Right ventricle myocardium inferior (tissue), 1 donor: ENCODE measurements around the gene FER. TPM values are rescaled to one million over a fixed set of nuclear protein-coding genes. Genes with fewer than 3 reads are reported as not detected.
"Not testable (repeated sequence)": the region's sequence is repeated elsewhere in the genome, so short reads cannot be mapped to it uniquely, and the experiment has no call there.

Source experiments
- ATAC-seq: fragments of 200-7000 bp; cut with Tn5 transposase; one replicate; pipeline ENCODE4 v1.9.1; 2020; ENCODE audit warnings: mild to moderate bottlenecking, moderate library complexity
- DNase-seq: peaks from one replicate; pipeline ENCODE4 v3.0.0; 2021; ENCODE audit errors: missing footprints
- intact Hi-C: fragments of 100-400 bp; cut with DNase I; formaldehyde crosslinking; loops from one replicate; pipeline ENCODE4 v1.11.0; 2022
- total RNA-seq: library from RNA; stranded (reverse); fragmentation: NEBNext Ultra II Directional; extraction: Animal tissue kit (Norgen Biotek cat#: 25700); gene quantifications from one replicate; pipeline ENCODE4 v1.2.1, GENCODE V29; 2021
- donor health status: DM: no; HTN: yes; CAD: no; lungs with severe emphysema.

FER gene
- total RNA-seq, 1 donor from 2014 or later: 11.8 TPM

GRCh38 chr5:108739906-108740305 lies 7.8 kb upstream of the FER start:
- ATAC-seq (no peak), DNase-seq (no peak)
- intact Hi-C loops: no loop called here

GRCh38 chr5:108743319-108743718 lies 4.4 kb upstream of the FER start:
- DNase-seq: no peak
- ATAC-seq: no peak
- intact Hi-C loops: no loop called here

DNA sequence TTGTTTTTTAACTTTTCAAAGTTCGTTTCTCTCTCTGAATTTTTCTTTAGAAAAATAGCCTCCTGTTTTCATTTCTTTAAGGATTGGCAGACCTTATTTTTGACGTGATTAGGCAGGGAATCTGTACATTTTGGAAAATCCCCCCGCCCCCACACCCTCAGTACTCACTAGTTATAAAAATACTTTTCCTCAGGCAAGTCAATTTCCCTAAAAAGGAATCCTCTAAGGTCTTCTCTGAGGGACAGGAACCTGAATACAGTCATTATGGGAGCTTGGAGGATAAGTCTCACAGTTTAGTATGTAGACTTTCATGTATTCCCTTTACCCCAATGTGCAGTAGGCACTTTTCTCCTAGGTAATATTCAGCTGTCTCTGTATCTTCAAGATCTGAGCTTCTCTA lies 3.9 kb upstream of the FER start:
- DNase-seq (no peak), ATAC-seq (no peak)
- intact Hi-C loops: no loop called here

- DNase-seq: no peak
- intact Hi-C loops: loop anchor here (5.0 kb wide), 1 partner anchor 40 kb away; no protein-coding TSS in a partner anchor
- no peak for ATAC-seq
These were observed 455 bp upstream of the FER start for GRCh38 chr5:108747111-108747773.

GRCh38 chr5:108748401-108749127 lies 867 bp downstream of the FER start:
- DNase-seq (peak; percentile 99), ATAC-seq (peak; percentile 99)
- intact Hi-C loops: loop anchor here (1.0 to 5.0 kb wide), 3 partner anchors 20 to 662 kb away; no protein-coding TSS in a partner anchor

- DNase-seq (no peak), ATAC-seq (peak; percentile 50)
- intact Hi-C loops: loop anchor here (5.0 kb wide), 1 partner anchor 38 kb away; no protein-coding TSS in a partner anchor
These were observed 1.6 kb downstream of the FER start for GRCh38 chr5:108749128-108749861.

- DNase-seq (no peak), ATAC-seq (no peak)
- intact Hi-C loops: no loop called here
These were observed 5.6 kb downstream of the FER start for GRCh38 chr5:108753331-108753730.

DNA sequence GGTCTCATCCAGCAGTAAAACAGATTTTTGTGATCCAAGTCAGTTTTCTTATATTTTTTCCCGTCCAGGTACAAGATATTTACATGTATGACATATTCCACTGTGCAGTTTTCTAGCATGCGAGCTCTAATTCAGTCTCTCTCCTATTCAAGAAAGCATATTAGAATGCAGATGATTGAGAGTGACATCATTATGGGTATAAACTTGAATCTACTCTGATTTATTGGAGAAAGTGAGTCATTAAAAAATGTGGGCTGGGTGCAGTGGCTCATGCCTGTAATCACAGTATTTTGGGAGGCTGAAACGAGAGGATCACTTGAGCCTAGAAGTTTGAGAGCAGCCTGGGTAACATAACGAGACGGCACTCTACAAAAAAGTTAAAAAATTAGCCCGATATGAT lies 6.2 kb downstream of the FER start:
- DNase-seq: no peak
- intact Hi-C loops: no loop called here
- no peak for ATAC-seq

GRCh38 chr5:108760512-108760911 lies 12.8 kb downstream of the FER start:
- no peak for DNase-seq
- intact Hi-C loops: no loop called here
- no peak for ATAC-seq

- no peak for DNase-seq
- intact Hi-C loops: no loop called here
- no peak for ATAC-seq
These were observed 15.0 kb downstream of the FER start for GRCh38 chr5:108762660-108763059.

DNA sequence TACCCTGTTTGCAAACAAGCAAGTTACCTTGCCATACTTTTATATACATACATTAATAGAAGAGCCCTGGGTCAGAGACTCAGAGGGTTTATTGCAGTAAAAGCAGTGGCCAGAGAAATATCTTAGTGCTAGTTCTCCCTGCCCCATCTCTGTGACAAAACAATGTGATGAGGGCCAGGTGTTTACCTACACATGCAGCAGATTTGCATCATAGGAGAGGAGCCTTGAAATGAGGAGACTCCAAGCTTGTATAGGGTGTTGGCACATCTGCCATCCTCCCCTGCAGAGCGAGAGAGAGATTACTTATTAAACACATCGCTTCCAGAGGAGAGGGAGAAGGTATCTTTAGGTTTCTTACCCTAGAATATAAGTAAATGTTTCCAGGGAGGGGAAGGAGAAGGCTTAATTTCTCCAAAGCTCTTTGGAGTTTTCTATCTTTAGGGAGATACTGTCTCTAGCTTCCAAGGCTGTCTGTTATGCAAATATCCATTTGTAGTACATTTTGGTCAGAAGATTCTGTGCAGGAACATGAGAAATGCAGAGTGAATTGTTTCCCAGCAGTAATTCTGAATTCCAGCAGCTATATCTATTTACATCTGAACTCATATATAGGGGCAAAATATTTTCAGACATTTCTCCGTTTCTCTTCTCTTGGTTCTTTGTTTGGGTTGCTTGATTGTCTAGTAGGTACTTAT lies 15.7 kb downstream of the FER start:
- ATAC-seq: no peak
- intact Hi-C loops: no loop called here
- no peak for DNase-seq

DNA sequence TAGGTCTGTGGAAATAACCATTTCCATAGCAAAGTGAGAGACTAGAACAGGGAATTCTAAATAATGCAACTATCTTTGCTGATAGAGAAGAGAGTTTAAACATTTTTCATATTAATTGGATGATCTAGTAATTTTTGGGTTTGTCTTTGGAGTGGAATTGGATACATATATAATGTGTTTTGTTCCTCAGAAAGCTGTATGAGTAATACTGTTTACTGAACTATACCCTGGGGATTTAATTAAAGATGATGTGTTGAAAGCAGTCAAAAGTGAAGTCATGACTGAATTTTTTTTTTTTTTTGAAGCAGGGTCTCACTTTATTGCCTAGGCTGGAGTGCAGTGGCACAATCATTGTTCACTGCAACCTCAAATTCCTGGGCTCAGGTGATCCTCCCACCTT lies 17.9 kb downstream of the FER start:
- ATAC-seq (no peak), DNase-seq (no peak)
- intact Hi-C loops: no loop called here

- DNase-seq, intact Hi-C loops, ATAC-seq: not testable (repeated sequence)
These were observed 19.2 kb downstream of the FER start for GRCh38 chr5:108766916-108767315.

DNA sequence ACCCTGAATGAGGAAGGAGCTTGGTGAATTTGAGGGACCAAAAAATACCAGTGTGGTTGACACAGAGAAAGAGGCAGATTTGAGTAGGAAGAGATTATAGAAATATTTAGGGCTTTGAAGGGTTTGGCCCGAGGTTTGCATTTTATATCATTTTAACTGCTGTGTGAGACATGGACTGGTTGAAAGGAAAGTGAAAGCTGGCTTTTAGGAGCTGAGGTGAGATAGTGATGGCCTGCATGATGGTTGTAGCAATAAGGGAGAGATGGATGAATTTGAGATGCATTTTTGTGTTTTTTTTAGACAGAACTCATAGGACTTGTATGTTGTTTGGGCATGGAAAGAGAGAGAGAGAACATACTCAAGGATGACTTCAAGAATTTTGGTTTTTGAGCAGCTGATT lies 21.7 kb downstream of the FER start:
- no peak for ATAC-seq
- no peak for DNase-seq
- intact Hi-C loops: no loop called here

DNA sequence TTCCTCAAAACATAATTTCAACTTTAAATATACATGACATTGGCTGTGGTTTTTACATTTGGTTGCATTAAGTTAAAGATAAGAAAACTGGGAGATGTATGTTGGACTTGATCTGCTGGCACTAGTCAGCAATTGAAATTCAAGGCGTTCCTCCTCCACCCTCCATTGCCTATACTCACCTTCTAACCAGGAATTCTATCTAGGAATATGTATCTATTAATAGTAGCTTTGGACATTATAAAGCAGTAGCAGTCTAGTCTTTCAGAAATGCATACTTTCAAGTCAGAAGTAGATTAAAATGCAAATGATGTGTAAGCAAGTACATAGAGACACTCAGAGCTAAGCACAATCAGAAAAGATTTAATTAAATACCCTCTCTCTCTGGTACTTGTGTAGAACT lies 24.9 kb downstream of the FER start:
- intact Hi-C loops: no loop called here
- no peak for DNase-seq
- no peak for ATAC-seq

DNA sequence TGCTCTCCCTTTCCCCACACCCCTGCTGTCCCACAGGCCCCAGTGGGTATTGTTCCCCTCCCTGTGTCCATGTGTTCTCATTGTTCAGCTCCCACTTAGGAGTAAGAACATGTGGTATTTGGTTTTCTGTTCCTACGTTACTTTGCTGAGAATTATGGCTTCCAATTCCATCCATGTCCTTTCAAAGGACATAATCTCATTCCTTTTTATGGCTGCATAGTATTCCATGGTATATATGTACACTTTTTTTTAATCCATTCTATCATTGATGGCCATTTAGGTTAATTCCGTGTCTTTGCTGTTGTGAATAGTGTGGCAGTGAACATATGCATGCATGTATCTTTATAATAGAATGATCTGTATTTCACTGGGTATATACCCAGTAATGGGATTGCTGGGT lies 25.6 kb downstream of the FER start:
- intact Hi-C loops: no loop called here
- ATAC-seq (no peak), DNase-seq (no peak)

DNA sequence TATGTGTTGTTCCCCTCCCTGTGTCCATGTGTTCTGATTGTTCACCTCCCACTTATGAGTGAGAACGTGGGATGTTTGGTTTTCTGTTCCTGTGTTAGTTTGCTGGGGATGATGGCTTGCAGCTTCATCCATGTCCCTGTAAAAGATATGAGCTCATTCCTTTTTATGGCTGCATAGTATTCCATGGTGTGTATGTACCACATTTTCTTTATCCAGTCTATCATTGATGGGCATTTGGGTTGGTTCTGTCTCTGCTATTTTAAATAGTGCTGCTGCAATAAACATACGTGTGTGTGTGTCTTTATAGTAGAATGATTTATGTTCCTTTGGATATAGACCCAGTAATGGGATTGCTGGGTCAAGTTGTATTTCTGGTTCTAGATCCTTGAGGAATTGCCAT lies 26.4 kb downstream of the FER start:
- DNase-seq, ATAC-seq, intact Hi-C loops: not testable (repeated sequence)

GRCh38 chr5:108777582-108777981 lies 29.9 kb downstream of the FER start:
- intact Hi-C loops, ATAC-seq, DNase-seq: not testable (repeated sequence)

- intact Hi-C loops, ATAC-seq, DNase-seq: not testable (repeated sequence)
These were observed 36.9 kb downstream of the FER start for GRCh38 chr5:108784577-108784976.
